Heart left ventricle (tissue), 13 donors: ENCODE measurements around the gene PODXL2.

Experiments
- CTCF ChIP-seq, 12 donors: fragments of 200-600 bp; sonication (generic) in 4 of 12; IDR thresholded peaks; one replicate each; pipeline versions ENCODE4 v1.5.0 to v1.8.0; 2018 to 2022; ENCODE audit warnings: antibody characterized with exemption in 12 of 12, mild to moderate bottlenecking in 5 of 12
- POLR2A ChIP-seq, 2 donors: fragments of 450-650 bp; IDR thresholded peaks; one replicate each; pipeline ENCODE4 v1.6.1; 2017; ENCODE audit warnings: antibody characterized with exemption in 2 of 2, mild to moderate bottlenecking in 2 of 2, moderate library complexity in 2 of 2
- donor health status: ischemic (EF 13 %, LVEDD 7.1; RV severe dilation, severe dysfunction).
- donor health status: DM: no; HTN: yes; CAD: no.
- donor health status: DM: no; HTN: no; CAD: no.
- donor health status: ischemic (EF 25% LVEDD 6.9; RV normal size, moderate dysfunction).
- donor health status: ischemic (EF 25% LVEDD 5.7; RV mildly dilated, moderate dysfunction).
- donor health status: ischemic (EF 35%, LVEDD 5.7; RV mildly dilated, moderate dysfunction).
- donor health status: nonischemic (EF 11% LVEDD 7.7; RV severe dilation, severe dysfunction).
- donor health status: DM: yes; HTN: yes; CAD: no.
- donor health status: PGD.
- donor health status: ischemic (EF 29% LVEDD 5.4; RV normal size, mild dysfunction).
- donor health status: nonischemic (EF 23%, LVEDD 6.1; RV moderate dilation, normal function).

- TF ChIP-seq POLR2A (IDR thresholded peaks at IDR 0.05): no peak
- TF ChIP-seq CTCF (IDR thresholded peaks at IDR 0.05): no peak
Observed at GRCh38 chr3:127665586-127665985, 36.6 kb downstream of the PODXL2 start.
